OCI-LY1 (cell line): ENCODE data around the gene USP25.

ENCODE experiments used
- EZH2 ChIP-seq: fragments of 200-600 bp; sonication (generic), shearing (Covaris generic); IDR thresholded peaks from 2 replicates; pipeline ENCODE4 v1.8.0; 2017; ENCODE audit warnings: borderline replicate concordance, mixed run types, mild to moderate bottlenecking, antibody characterized with exemption, low read length, moderate library complexity, mixed read lengths
- TF ChIP-seq, protein P1 (sequence below): fragments of 200-600 bp; sonication (generic), shearing (Covaris generic); IDR thresholded peaks from 2 replicates; pipeline ENCODE4 v1.5.1; 2017; ENCODE audit warnings: mild to moderate bottlenecking, antibody characterized with exemption, low read length, moderate library complexity, mixed read lengths

- TF ChIP-seq, protein P1, sequence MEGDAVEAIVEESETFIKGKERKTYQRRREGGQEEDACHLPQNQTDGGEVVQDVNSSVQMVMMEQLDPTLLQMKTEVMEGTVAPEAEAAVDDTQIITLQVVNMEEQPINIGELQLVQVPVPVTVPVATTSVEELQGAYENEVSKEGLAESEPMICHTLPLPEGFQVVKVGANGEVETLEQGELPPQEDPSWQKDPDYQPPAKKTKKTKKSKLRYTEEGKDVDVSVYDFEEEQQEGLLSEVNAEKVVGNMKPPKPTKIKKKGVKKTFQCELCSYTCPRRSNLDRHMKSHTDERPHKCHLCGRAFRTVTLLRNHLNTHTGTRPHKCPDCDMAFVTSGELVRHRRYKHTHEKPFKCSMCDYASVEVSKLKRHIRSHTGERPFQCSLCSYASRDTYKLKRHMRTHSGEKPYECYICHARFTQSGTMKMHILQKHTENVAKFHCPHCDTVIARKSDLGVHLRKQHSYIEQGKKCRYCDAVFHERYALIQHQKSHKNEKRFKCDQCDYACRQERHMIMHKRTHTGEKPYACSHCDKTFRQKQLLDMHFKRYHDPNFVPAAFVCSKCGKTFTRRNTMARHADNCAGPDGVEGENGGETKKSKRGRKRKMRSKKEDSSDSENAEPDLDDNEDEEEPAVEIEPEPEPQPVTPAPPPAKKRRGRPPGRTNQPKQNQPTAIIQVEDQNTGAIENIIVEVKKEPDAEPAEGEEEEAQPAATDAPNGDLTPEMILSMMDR: no peak
- no peak for TF ChIP-seq EZH2
Observed at GRCh38 chr21:15874615-15875014, 144.8 kb downstream of the USP25 start.
